SK-N-SH (cell line): ENCODE data around the gene TRAF7.

Experiments
- FOSL2 ChIP-seq: IDR thresholded peaks from 2 replicates; pipeline ENCODE4 v1.4.0; 2012; ENCODE audit warnings: low read depth, mild to moderate bottlenecking, moderate library complexity, borderline replicate concordance
- FOXM1 ChIP-seq: IDR thresholded peaks from 2 replicates; pipeline ENCODE4 v1.4.0; 2012; ENCODE audit warnings: low read depth, mild to moderate bottlenecking
- GATA2 ChIP-seq: sonication (generic); formaldehyde crosslinking; IDR thresholded peaks from 2 replicates; pipeline ENCODE4 v1.5.0; 2020; ENCODE audit warnings: mild to moderate bottlenecking, missing genetic modification reagents
- NFIC ChIP-seq: IDR thresholded peaks from 2 replicates; pipeline ENCODE4 v1.4.0; 2012; ENCODE audit warnings: borderline replicate concordance
- NRF1 ChIP-seq: IDR thresholded peaks from 2 replicates; pipeline ENCODE4 v1.6.1; 2012; ENCODE audit warnings: low read depth, mild to moderate bottlenecking, low read length
- PBX3 ChIP-seq: IDR thresholded peaks from 2 replicates; pipeline ENCODE4; 2012
- RAD21 ChIP-seq: IDR thresholded peaks from 2 replicates; pipeline ENCODE4 v1.6.1; 2012; ENCODE audit warnings: mild to moderate bottlenecking, low read length
- RFX5 ChIP-seq: IDR thresholded peaks from 2 replicates; pipeline ENCODE4 v1.6.1; 2012; ENCODE audit warnings: mild to moderate bottlenecking, improper control_type of control experiment, low read length
- SMC3 ChIP-seq: IDR thresholded peaks from 2 replicates; pipeline ENCODE4 v1.6.1; 2012; ENCODE audit warnings: low read depth, low read length, improper control_type of control experiment
- TAF1 ChIP-seq: IDR thresholded peaks from 2 replicates; pipeline ENCODE4 v1.6.1; 2012; ENCODE audit warnings: low read depth, mild to moderate bottlenecking, low read length, moderate library complexity, borderline replicate concordance
- TEAD4 ChIP-seq: IDR thresholded peaks from 2 replicates; pipeline ENCODE4 v1.4.0; 2012; ENCODE audit warnings: mild to moderate bottlenecking, borderline replicate concordance; ENCODE audit not compliant: insufficient read depth
- USF2 ChIP-seq: fragments of 150-350 bp; IDR thresholded peaks from 2 replicates; pipeline ENCODE4 v1.6.1; 2017; ENCODE audit warnings: antibody characterized with exemption, low read length, low read depth, borderline replicate concordance
- TF ChIP-seq, protein P1 (sequence below): fragments of 200-600 bp; sonication (generic); IDR thresholded peaks from 2 replicates; pipeline ENCODE4 v1.6.1; 2017; ENCODE audit warnings: antibody characterized with exemption, mild to moderate bottlenecking, moderate library complexity

DNA sequence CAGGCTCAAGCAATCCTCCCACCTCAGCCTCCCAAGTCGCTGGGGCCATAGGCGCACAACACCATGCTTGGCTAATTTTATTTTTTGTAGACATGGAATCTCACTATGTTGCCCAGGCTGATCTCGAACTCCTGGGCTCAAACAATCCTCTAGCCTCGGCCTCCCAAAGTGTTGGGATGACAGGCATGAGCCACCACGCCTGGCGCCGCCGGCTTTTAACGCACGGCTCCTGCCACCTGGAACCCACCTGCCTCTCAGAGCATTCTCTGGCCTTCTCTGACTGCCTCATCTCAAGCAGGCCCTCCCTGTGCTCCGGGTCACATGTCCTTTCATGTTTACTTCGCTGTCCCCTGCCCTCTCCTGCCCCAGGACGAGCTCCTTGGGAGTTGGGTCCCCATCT lies 30.5 kb downstream of the TRAF7 start:
- TF ChIP-seq RAD21: no peak
- no peak for TF ChIP-seq GATA2
- TF ChIP-seq FOXM1: no peak
- TF ChIP-seq USF2: no peak
- no peak for TF ChIP-seq SMC3
- no peak for TF ChIP-seq NRF1
- TF ChIP-seq, protein P1, sequence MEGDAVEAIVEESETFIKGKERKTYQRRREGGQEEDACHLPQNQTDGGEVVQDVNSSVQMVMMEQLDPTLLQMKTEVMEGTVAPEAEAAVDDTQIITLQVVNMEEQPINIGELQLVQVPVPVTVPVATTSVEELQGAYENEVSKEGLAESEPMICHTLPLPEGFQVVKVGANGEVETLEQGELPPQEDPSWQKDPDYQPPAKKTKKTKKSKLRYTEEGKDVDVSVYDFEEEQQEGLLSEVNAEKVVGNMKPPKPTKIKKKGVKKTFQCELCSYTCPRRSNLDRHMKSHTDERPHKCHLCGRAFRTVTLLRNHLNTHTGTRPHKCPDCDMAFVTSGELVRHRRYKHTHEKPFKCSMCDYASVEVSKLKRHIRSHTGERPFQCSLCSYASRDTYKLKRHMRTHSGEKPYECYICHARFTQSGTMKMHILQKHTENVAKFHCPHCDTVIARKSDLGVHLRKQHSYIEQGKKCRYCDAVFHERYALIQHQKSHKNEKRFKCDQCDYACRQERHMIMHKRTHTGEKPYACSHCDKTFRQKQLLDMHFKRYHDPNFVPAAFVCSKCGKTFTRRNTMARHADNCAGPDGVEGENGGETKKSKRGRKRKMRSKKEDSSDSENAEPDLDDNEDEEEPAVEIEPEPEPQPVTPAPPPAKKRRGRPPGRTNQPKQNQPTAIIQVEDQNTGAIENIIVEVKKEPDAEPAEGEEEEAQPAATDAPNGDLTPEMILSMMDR: no peak
- no peak for TF ChIP-seq NFIC
- no peak for TF ChIP-seq TEAD4
- TF ChIP-seq TAF1: no peak
- TF ChIP-seq FOSL2: no peak
- no peak for TF ChIP-seq PBX3
- no peak for TF ChIP-seq RFX5
